COLO829 (cell line): ENCODE measurements around the gene TMPRSS15.

Source experiments
- DNase-seq: peaks from one replicate; pipeline ENCODE4 v3.0.0; 2012; ENCODE audit warnings: low spot score

TMPRSS15 gene

GRCh38 chr21:18244671-18245463, 158.7 kb downstream of the TMPRSS15 start, which contains the start of gene CHODL:
CHODL (plus strand) TSS chr21:18244833; CDS start chr21:18245224, 391 bp downstream.
- no peak for DNase-seq

DNA sequence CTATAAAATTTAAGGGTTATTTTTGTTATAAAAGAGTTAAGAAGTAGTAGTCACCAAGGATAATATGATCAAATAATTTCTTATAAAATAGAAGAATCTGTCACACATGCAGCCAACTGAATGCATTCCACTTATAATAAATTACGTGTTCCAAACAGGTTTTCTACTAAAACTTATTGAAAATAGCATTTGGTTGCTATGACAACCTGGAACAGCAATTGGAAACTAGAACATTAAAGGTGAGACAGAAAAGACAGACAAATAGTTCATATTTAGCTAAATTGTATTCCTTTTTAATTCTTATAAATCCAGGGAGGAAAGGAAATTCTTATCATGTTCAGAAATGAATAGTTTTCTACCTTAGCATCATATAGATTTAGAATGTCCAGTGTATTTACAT, 168.0 kb downstream of the TMPRSS15 start:
- no peak for DNase-seq

- no peak for DNase-seq
These were observed 175.4 kb downstream of the TMPRSS15 start for GRCh38 chr21:18228060-18228739.

GRCh38 chr21:18222346-18222745, 181.2 kb downstream of the TMPRSS15 start:
- DNase-seq = no peak

- no peak for DNase-seq
These were observed 183.1 kb downstream of the TMPRSS15 start for GRCh38 chr21:18220498-18220897.
